NCI-H2107 treated with DMSO at 0.1 percent for 48 hours (cell line): ENCODE results near the gene MIPOL1.

ENCODE experiments used
- DNase-seq: peaks from one replicate; lab custom pipeline; 2025; ENCODE audit not compliant: unreplicated experiment; lab: John Stamatoyannopoulos, UW

The MIPOL1 gene

DNA sequence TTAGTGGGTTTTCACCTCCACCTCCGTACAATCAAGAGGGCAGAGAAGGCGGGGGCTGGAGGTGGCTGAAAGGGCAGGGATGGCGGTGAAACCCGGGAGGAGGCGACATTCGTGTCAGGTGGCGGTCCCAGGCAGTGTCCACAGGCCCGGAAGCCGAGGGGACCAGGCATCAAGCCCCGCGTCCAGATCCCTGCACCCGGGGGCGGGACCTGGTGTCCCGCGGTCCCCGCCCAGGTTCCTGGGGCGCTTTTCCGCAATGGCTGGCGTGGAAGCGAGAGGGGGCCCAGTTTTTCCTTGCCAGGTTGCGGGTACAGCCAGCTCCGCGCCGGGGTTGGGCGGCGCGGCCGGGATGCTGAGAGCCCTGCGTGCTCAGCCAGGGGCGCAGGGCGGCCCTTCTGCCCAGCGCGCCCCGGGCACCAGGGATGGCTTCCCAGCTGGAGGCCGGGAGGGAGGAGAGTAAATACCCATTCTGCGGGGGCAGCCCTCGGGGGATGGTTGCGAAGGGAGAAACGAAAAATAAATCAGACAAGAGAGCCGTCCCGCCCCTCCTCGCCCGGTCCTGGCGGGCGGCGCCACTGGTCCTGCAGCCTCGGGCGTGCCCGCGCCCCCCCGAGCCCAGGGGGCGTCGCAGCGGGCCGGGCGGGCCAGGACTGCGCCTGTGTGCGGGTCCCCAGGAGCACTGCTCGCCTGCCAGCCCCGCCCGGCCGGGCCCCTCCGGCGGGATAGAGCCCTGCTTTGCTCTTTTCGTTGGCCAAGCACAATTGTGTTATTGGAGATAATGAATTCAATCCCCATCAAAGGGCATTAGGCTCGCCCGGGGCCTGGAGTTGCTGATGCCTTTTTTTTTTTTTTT, 385.8 kb downstream of the MIPOL1 start:
- no peak for DNase-seq

DNA sequence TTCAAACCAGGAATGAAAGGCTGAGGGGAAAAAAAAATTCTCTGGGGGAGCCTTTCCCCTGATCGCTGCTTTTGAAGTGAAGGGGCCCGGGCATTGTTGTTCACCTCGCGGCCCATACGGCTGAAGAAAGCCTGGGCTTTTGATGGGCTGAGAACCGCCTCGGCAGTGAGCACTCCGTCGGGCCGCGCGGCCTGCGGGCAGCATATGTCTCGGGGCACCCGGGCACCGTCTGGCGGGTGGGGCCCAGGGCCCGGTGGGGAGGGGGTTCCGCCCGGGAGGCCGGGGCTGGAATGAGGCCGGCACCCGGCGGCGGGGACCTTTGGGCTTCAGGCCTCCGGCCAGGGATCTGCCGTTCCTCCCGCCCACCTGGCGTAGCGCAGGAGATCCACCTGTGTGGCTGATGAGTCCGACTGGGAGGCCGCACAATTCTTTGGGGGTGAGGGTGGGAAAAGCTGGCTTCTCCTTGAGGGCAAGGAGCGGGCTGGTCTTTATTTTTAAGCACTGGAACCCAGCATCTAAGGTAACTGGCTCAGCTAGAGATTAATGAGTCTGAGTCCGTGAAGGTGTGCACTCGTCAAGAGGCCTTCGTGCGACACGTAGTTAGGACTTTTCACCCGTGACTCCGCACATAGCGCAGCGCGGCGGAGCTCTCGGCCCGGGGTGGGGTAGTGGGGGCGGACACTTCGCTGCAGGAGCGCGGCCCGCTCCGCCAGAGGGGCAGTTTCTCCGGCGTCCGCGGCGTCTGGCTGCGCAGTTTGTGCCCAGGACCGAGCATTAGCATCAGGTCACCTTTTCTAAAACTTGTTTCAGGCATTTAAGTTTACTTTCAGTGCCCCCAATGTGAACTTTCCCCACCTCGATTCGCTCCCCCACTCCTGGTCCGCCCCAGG, 386.7 kb downstream of the MIPOL1 start:
- DNase-seq: no peak

DNA sequence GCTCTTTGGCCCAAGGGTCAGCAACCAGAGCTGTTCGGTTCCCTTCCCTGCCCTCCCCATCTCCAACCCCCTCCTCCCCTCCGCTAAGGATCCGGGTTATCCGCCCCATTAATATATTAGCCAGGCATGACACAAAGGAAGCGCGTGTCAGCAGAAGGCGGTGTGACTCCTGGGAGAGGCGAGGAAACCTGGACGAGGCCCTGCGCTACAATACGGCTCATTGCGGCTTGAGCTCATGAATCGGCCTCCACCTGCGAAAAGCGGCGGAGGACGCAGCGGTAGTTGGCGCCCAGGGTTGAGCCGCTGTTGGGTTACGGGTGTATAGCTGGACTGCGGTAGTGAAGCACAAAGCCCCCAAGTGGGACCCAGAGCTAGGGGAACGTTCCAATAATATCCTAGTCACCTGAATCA, 387.4 kb downstream of the MIPOL1 start:
- no peak for DNase-seq

DNA sequence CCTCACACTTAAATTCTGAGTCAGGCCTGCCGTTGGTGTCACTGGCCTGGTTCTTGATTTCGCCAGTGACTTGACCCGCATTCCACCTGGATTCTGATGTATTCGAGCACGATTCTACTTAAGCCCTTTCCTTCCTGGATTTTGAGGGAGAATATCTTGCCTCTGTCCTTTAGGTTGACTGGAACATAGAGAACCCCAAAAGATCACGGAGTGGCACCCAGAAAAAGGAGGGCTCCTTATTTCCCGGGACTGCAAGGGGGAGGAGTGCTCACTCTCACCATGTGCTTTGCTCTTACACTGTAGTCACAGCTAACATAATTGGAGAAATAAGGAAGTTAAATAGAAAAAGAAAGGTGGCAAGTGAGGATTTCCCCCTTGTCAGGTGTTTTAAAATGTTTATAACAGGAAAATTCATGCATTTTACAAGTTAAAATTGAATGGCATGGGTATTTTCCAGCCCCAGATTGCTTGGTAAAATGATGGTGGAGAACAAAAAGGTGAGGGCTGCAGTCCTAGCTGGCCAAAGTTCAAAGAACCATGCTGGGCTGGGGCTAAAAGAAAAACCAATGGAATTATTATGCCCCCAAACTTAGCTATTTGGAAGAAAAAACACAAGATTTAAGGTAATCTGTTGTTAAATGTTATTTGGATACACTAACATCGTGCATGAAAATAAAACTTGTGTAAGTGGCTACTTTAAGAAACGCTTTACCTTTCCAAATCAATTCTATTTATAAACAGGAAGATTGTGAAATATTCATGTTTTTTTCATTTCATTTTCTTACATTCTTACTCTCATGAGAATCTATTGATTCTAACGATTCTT, 388.4 kb downstream of the MIPOL1 start:
- DNase-seq: no peak

DNA sequence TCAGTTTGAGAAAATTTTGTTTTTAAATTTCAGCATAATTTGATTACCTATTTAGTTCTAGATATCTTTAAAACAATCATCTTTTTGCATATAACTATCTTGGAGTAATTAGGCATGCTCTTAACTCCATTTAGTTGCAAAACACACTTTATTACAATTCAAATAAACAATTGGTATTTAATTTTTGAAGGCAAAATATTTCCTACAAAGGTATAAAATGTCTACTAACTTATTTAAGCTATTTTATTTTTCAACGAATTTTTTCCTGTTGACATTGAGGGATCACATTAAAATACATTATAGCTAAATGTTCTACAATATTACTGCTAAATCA, 389.0 kb downstream of the MIPOL1 start:
- no peak for DNase-seq

DNA sequence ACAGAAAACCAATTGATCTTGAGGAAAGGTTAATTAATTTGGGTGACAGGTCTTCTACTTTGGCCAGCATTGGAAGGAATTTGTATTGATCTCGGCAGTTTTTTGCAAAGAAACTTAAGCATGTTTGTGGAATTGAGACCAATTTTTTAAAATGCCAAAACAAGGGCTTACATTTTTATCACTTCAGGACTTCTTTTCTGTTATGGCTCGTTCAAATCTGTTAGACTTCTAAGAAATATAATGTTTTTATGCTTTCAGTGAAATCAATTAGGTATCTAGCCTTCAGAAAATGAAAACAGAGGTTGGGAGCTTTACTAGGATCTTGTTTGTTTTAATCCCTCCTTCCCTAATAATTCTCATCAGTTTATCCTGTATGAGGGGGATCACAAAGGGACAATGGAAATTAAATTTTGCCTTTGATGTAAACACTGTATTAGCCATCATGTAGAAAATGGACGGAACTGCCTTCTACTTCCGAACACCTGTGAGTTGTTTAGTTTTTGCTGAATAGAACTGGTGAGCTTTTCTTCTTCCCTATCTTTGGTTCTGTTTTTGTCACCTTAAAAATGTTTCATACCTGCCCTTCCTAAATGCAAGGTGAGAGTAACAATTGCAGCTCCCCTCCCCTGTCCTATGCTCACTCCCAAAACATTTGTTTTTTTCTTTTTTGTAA, 389.5 kb downstream of the MIPOL1 start:
- no peak for DNase-seq

DNA sequence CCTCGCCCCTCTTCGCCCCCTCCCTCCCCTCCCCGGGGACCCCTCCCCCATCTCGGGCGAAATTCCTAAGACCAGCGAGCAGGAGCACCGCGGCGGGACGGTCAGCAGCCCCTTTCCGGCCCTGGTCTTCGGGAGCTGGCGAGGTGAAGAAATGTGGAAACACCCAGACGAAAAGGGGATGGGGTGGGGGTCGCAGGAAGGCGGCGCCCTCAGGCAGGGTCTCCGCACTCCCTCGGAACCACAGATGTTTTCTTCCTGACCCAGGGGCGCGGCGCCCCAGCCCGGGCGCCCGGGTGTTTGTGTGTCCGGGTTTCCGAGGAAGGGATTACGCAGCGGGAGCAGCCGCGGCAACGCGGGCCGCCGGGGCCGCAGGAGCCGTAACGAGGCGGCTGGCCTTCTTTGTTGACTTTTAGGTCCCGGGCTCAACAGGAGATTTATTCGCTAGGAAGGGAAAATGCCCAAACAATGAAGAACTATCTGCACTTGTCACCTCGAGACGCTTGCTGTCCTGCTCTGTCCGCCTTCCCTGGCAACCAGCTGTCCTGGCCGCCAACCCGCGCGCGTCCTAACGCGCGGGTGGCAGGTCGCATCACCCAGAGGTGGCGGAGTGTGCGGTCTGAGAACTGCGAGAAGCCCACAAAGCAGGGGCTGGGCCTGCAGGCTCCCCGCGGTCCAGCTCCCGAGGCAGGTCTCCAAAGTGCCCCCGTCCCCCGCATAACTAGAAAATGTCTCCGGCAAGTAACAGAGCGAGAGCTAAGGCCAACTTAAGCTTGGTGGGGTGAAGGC, 390.3 kb downstream of the MIPOL1 start:
- DNase-seq: no peak

DNA sequence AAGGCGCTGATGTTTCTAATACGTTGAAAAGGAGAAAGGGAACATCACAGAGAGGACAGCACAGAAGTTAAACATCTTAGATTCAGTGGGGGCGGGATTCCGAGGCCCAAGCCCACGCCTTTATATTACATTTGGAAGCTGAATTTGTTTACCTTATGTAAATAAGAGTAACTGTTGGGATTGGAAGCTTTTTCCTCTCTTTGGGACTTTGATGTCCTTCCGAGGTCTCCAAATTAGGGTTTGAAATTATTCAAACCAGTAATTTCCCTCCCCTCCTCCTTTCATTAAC, 390.9 kb downstream of the MIPOL1 start:
- no peak for DNase-seq

DNA sequence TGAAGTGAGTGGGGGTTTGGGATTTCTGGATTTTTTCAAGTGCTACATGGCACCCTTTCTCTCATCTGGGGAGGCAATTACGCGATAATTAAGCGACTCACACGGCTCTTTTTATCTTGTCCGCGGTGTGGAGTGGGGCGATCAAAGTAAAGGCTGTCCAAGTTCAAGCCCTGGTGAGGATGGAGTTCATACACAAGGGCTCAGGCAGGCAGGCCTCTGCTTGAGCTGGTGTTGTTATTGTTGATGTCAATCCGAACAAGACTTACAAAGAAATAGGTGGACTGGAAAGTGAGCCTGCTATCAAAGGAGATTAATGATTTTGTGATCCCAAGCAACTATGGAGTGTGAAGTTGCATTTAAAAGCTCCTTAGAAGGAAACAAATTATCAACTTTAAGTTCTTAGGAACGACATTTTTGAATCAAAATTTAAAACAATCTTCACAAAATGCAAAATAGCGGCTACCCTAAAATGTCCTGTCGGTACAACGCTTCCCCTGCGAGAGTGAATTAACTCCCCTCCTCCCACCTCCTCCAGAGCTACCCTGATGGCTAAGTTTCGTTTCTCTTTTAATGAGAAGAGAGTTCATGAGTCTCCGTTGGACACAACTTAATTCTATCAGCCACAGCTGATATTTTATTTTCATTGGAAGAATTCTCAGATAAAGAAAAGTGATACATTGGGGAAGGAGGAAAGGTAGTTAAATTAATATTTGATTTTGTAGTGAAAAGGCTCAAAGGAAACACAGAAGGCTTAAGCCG, 391.4 kb downstream of the MIPOL1 start:
- DNase-seq: no peak

DNA sequence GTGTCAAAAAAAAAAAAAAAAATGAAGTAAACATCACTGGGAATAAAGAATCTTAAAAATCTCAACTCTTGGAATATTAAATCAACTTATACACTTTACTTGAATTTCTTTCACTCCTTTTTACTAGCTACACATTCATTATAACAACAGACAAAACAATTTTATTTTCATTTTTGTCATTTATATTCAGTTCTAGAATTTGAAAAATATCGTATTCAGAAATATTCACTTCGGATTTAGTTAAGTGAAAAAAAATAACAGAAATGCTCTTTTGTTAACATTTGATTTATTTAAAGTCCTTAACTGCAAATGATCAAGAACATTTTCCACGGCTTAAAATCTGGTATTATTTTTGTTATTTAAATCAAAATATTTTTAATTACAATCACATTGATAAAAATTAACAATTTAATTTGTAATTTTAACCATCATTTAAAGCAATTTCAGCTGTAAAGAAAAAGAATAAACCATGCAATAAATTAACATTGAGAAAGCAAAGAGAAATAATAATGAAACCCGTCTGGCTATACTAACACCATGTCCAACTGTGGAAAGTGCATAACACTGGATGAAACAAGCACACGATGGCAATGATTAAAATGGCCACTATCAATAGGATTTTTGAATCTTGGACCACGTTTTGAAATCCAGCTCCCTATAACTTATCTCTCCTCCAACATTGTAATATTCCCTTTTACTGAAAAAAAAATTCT, 392.1 kb downstream of the MIPOL1 start:
- no peak for DNase-seq

DNA sequence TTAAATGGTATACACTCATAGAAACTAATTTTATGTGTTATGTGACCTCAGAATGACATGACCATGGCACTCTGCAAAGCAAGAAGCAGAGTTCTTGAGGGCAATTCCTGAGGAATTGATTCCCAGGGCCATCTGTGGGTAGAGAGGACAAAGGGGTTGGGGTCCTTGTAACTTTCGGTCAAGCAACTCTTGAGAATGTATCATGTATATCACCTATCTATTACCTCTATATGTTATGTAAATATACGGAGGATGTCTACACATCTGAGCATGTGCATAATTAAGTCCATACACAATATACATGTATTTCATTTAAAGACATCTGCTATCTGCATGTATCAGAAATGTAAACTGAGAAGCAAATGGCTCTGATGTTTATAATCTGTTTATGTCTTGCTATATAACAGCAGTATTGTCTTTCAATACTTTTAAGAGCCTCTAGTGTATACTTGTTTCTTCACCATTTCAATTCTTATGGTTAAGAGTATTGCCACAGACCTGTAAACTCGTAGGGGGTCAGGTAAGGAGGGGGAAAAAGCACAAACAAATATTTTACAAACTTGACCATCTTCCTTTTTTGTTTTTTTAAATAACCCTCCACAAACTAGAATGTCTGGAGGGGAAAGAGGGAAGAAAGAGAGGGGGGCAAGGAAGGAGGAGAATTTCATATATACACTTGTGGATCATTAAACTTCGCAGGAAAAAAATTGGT, 392.8 kb downstream of the MIPOL1 start:
- no peak for DNase-seq

DNA sequence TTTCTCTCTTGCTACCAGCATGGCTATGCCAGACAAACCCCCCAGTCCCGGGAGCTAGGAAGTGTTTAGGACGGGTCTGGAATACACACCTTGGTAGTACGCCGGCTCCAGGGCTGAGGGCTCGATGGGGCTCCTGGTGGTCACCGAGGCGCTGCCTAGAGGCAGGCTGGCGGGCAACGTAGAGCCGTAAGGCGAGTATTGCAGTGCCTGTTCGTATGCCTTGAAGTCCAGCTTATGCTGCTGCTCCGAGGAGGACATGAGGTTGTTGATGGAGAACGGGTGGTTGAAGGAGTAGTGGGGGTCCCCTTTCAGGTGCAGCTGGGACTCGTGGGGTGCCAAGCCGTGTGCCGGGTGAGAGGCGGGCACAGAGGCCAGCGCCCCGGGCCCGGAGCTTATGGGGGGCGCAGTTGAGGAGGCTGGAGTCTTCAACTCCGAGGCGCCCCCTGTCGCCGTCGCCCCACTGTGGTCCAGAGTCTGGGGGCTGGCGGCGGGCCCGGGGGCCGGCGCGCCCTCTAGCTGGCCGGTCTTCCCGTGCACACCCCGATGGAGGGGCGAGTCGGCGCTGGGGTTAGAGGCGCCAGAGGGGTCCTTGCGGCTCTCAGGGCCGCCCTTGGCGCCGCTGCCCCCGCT, 393.7 kb downstream of the MIPOL1 start:
- no peak for DNase-seq

DNA sequence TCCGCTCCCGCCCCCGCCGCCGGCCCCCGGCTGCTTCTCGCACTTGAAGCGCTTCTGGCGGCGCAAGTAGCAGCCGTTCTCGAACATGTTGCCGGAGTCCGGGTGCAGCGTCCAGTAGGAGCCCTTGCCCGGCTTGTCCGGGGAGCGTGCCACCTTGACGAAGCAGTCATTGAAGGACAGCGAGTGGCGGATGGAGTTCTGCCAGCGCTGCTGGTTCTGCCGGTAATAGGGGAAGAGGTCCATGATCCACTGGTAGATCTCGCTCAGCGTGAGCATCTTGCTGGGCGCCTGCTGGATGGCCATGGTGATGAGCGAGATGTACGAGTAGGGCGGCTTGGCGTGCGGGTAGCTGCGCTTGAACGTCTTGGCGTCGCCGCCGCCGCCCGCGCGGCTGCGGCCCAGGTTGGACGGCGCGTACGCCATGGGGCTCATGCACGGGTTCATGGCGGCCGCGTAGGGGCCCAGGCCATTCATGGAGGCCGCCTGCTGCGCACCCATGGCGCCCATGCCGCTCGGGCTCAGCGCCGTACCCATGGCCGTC, 394.3 kb downstream of the MIPOL1 start:
- no peak for DNase-seq

DNA sequence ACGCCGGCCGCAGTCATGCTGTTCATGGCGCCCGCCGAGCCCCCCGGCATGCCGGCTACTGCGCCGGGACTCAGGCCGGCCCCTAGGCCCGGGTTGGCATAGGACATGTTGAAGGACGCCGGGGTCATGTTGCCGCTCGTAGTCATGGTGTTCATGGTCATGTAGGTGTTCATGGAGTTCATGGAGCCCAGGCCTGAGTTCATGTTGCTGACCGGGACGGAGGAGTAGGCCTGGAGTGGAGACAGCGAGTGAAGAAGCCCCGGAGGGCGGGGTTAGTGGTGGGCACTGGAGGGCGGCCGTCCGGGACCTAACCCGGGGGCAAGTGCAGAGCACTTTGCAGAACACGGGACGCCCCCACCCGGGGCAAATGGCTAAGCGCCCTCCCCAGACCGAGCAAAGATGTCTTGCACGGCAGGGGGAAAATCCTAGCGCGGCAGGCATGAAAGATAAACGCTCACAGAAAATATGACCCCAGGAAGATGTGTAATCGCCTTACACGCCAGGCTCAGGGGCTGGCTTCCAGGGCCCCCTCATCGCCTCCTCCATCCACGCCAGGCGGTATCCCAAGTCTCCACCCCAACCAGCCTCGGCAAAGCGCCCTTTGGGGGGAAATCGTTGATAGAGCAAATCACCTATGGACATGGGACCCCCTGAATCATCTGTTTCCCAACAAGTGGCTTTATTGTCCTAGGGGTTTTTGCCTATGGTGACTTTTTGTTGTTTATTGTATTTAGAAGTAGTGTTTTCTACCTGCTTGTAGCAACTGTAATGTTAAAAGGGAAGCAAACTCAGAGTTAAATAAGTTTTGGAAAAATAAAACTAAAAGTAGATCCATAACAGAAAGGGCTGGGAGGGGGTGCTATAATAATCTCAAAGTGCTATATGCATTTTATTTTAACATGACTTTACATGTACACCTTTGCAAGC, 395.0 kb downstream of the MIPOL1 start:
- no peak for DNase-seq

DNA sequence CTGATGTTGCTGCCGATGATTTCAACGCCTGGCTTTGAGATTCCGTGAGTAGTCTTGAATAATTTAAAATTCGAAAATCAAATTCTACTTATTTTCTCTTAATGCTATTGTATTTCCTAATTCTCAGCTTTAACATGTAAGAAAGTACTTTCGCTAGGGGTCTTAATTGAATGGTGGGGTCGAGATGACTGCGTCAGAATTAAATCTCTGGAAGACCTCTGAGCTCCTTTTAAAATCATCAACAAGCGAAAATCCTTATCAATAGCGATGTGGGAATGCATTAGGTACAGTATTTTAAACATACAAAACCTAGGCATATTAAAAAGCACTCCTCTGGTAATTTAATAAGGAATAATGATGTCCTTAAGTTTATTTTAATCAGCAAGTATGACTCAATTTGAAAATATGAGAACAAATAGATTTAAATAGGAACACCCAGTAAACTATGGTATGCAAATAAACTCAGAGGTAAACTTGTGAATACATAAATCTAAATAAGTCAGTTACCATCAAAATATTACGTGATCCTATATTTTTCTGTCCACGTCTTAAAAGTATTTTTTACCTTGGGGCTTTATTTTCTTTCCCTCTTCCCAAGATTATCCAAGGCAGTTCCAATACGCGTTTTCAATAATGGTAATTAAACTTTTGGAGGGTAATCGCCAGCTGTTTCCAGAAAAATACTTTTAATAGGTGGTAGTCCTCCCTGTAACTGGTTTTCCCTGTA, 395.9 kb downstream of the MIPOL1 start:
- no peak for DNase-seq
